GM10266 (cell line): Measurements from ENCODE around the gene SRPK3.
A peak's percentile ranks its signal among the peaks of the same experiment; 100 is the strongest.

Source experiments
- DNase-seq: peaks from one replicate; pipeline ENCODE4 v3.0.0; 2012; ENCODE audit errors: extremely low spot score
- TF ChIP-seq, protein P1 (sequence below): IDR thresholded peaks from 2 replicates; pipeline ENCODE4 v1.5.1; 2012; ENCODE audit warnings: mild to moderate bottlenecking, low read depth; ENCODE audit not compliant: control insufficient read depth, insufficient read depth; ENCODE audit errors: missing control alignments

SRPK3 gene

DNA sequence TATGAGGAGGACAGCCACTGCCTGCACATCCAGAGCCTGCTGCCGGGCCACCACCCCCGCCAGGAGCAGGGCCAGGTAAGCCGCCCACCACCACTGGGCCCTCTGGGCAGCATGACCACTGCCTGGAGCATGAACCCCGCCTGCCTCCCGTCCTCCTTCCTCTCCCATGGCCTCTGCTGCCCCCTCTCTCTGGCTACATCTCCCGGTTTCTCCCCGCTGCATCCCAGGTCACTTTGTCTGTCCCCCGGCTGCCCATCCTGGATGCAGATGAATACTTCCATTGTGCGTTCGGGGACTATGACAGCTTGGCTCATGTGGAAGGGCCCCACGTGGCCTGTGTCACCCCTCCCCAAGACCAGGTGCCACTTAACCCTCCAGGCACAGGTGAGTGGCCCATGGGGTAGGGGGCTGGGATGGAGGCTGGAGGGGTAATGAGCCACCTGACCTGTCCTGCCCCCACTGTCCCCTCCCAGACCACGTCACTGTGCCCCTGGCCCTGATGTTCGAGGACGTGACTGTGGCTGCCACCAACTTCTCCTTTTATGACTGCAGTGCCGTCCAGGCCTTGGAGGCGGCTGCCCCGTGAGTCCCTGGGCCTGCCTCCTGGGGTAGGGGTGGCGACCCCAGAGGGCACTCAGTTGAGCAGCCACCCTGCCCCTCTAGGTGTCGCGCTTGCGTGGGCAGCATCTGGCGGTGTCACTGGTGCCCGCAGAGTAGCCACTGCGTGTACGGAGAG is 10.8 kb upstream of the SRPK3 start:
- no peak for DNase-seq

DNA sequence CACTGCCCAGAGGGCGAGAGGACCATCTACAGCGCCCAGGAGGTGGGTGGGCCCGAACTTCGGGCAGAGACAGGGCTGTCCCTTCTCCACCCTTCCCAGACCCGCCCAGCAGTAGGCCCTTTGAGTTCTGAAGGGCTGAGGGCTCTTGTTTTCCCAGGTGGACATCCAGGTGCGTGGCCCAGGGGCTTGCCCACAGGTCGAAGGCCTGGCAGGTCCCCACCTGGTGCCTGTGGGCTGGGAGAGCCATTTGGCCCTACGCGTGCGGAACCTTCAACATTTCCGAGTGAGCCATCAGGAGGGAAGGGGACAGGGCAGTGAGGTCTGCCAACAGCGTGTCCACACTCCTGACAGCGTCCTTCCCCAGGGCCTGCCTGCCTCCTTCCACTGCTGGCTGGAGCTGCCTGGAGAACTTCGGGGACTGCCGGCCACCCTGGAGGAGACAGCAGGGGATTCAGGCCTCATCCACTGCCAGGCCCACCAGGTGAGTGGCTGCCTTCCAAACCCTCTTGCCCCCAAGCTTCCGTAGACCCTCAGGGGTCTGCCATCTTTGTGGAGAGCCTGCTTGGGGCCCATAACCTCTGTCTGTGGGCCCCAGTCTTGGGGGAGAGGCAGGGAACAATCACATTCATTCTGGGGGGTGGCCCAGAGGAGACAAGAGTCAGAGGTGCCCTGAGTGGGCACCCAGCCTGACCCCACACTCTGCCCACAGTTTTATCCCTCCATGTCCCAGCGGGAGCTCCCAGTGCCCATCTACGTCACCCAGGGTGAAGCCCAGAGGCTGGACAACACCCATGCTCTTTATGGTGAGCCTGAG is 10.0 kb upstream of the SRPK3 start:
- TF ChIP-seq, protein P1, sequence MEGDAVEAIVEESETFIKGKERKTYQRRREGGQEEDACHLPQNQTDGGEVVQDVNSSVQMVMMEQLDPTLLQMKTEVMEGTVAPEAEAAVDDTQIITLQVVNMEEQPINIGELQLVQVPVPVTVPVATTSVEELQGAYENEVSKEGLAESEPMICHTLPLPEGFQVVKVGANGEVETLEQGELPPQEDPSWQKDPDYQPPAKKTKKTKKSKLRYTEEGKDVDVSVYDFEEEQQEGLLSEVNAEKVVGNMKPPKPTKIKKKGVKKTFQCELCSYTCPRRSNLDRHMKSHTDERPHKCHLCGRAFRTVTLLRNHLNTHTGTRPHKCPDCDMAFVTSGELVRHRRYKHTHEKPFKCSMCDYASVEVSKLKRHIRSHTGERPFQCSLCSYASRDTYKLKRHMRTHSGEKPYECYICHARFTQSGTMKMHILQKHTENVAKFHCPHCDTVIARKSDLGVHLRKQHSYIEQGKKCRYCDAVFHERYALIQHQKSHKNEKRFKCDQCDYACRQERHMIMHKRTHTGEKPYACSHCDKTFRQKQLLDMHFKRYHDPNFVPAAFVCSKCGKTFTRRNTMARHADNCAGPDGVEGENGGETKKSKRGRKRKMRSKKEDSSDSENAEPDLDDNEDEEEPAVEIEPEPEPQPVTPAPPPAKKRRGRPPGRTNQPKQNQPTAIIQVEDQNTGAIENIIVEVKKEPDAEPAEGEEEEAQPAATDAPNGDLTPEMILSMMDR: no peak
- DNase-seq: no peak

More for the DNA sequence above, 10.8 kb upstream of the SRPK3 start:
- TF ChIP-seq, protein P1: no peak

DNA sequence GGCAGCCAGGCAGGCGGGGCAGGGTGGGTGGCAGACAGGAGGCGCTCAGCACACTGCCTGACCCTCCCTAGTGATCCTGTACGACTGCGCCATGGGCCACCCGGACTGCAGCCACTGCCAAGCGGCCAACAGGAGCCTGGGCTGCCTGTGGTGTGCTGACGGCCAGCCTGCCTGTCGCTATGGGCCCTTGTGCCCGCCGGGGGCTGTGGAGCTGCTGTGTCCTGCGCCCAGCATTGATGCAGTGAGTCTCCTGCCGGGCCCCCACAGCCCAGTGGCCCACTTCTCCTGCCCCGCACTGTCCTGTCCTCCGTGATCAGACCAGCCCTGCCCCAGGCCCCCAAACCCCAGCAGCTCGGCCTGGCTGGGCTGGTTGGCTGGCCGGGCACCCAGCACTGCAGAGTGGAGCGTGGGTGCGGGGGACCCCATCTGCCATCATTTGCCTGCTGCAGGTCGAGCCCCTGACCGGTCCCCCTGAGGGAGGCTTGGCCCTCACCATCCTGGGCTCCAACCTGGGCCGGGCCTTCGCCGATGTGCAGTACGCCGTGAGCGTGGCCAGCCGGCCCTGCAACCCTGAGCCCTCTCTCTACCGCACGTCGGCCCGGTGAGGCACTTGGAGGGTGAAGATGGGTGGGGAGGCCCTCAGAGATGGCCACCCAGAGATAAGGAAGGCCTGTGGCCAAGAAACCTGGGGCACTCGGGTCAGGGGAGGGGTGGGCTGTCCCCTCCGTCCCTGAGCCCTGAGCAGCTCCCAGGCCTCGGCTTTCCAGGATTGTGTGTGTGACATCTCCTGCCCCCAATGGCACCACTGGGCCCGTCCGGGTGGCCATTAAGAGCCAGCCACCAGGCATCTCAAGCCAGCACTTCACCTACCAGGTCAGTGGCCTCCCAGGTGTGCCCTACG is 9.2 kb upstream of the SRPK3 start:
- TF ChIP-seq, protein P1: no peak
- DNase-seq: peak; percentile 8

DNA sequence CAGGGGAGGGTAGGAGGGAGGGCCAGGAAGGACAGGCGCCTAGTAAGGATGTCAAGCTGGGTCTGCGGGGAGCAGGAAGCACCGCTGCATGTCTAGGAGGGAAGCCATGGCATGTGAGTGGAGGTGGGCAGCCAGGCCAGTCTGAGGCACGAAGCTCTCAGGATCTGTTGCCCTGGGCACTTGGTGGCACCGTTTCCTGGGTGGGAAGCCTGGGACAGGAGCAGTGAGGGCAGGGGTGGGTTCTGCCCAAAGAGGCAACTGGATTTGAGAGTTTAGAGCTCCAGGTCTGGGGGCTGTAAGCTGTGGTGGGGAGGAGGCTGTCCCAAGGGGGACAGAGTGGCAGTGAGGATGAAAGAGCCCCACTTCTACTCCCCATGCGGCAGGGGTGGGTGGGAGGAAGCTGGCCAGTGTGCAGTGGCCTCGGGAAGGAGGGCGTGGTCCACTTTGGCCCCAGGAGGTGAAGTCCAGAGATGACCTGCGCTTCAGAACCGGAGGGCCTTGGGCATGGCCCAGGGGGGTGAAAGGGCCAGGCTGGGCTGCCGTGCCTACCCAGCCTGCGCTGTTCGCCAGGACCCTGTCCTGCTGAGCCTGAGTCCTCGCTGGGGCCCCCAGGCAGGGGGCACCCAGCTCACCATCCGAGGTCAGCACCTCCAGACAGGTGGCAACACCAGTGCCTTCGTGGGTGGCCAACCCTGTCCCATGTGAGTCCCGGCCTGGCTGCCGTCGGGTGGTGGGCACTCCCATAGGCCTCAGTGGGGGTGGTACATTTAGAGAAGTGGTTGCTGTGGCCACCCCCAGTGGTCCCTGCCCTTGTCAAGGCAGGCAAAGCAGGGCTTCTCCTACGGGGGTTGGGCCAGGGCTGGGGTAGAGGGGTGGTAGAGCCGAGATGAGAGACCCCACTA is 8.3 kb upstream of the SRPK3 start:
- TF ChIP-seq, protein P1: no peak
- DNase-seq: peak; percentile 6

DNA sequence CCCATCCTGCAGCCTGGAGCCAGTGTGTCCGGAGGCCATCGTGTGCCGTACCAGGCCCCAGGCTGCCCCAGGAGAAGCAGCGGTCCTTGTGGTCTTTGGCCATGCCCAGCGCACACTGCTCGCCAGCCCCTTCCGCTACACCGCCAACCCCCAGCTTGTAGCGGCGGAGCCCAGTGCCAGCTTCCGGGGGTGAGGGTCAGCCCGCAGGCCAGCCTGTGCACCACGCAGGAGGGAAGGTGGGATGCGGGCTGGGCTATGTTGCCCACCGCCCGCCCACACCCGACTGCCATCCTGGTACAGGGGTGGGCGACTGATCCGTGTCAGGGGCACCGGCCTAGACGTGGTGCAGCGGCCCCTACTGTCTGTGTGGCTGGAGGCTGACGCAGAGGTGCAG is 7.6 kb upstream of the SRPK3 start:
- TF ChIP-seq, protein P1: no peak
- DNase-seq: peak; percentile 6
